IMR-90 (cell line): ENCODE results near the gene NACC1. TPM values are rescaled to one million over a fixed set of nuclear protein-coding genes. Genes with fewer than 3 reads are reported as not detected.

Experiments
- ATAC-seq: fragments of 200-7000 bp; cut with Tn5 transposase; 2 replicates; pipeline ENCODE4 v1.9.1; 2020; ENCODE audit warnings: low read depth, mild to moderate bottlenecking, moderate library complexity
- BruUV-seq: library from RNA; stranded (reverse); fragments of 400-500 nt; replicated peaks from 2 replicates; lab custom pipeline; 2021; lab: Mats Ljungman, UMichigan
- CTCF ChIA-PET: fragments of 300-600 bp; formaldehyde crosslinking; extraction: SDS; loops from one replicate; lab custom pipeline; 2021; ENCODE audit warnings: antibody characterized with exemption; lab: Yijun Ruan, JAX
- POLR2A ChIA-PET: fragments of 300-600 bp; sonication (Branson Sonifier 250); formaldehyde crosslinking; loops from one replicate; lab custom pipeline; 2022; ENCODE audit warnings: antibody characterized with exemption; ENCODE audit not compliant: unreplicated experiment; lab: Charles Lee
- DNase-seq: peaks from one replicate; pipeline ENCODE4 v3.0.0; 2013
- H2AFZ ChIP-seq: replicated peaks from 2 replicates; pipeline ENCODE3; 2013; ENCODE audit warnings: low read length, mild to moderate bottlenecking; ENCODE audit not compliant: poor library complexity
- H2AK5ac ChIP-seq: 2 replicates; pipeline ENCODE4 v1.6.1; 2013; ENCODE audit warnings: low read depth, low read length, inconsistent platforms
- H2AK9ac ChIP-seq: replicated peaks from 2 replicates; pipeline ENCODE3; 2013; ENCODE audit warnings: mild to moderate bottlenecking, low read depth, low read length, moderate library complexity; ENCODE audit not compliant: poor library complexity
- H2BK120ac ChIP-seq: 2 replicates; pipeline ENCODE4 v1.6.1; 2013; ENCODE audit warnings: low read depth, low read length, inconsistent platforms
- H2BK15ac ChIP-seq: 3 replicates; pipeline ENCODE4 v1.6.1; 2013; ENCODE audit warnings: low read depth, low read length, inconsistent platforms
- H2BK20ac ChIP-seq: 2 replicates; pipeline ENCODE4 v1.6.1; 2013; ENCODE audit warnings: low read depth, mild to moderate bottlenecking, inconsistent platforms, low read length, moderate library complexity
- H2BK5ac ChIP-seq: 2 replicates; pipeline ENCODE4 v1.6.1; 2013; ENCODE audit warnings: mild to moderate bottlenecking, low read depth, low read length, inconsistent platforms; ENCODE audit not compliant: poor library complexity, severe bottlenecking
- H3K14ac ChIP-seq: replicated peaks from 2 replicates; pipeline ENCODE4 v1.6.1; 2013; ENCODE audit warnings: low read depth, low read length, inconsistent platforms
- H3K18ac ChIP-seq: 2 replicates; pipeline ENCODE4 v1.6.1; 2013; ENCODE audit warnings: low read depth, low read length, control low read depth
- H3K23ac ChIP-seq: 2 replicates; pipeline ENCODE4 v1.6.1; 2013; ENCODE audit warnings: low read depth, low read length, inconsistent platforms
- H3K27ac ChIP-seq: 2 replicates; pipeline ENCODE4 v1.5.1; 2013; ENCODE audit warnings: mild to moderate bottlenecking, control low read depth, low read length; ENCODE audit not compliant: insufficient read depth
- H3K27me3 ChIP-seq: 2 replicates; pipeline ENCODE4 v1.6.1; 2013; ENCODE audit warnings: low read length; ENCODE audit not compliant: control insufficient read depth, insufficient read depth
- H3K36me3 ChIP-seq: 2 replicates; pipeline ENCODE4 v1.6.1; 2013; ENCODE audit warnings: low read length, mixed read lengths; ENCODE audit not compliant: control insufficient read depth, insufficient read depth
- H3K4ac ChIP-seq: 2 replicates; pipeline ENCODE4 v1.6.1; 2013; ENCODE audit warnings: low read depth, low read length, inconsistent platforms
- H3K4me1 ChIP-seq: 2 replicates; pipeline ENCODE4 v1.6.1; 2013; ENCODE audit warnings: low read length, mixed read lengths; ENCODE audit not compliant: control insufficient read depth, insufficient read depth
- H3K4me2 ChIP-seq: 2 replicates; pipeline ENCODE4 v1.6.1; 2013; ENCODE audit warnings: low read depth, mild to moderate bottlenecking, control low read depth, low read length, moderate library complexity
- H3K4me3 ChIP-seq: 2 replicates; pipeline ENCODE4 v1.5.1; 2013; ENCODE audit warnings: low read depth, mild to moderate bottlenecking, control low read depth, low read length, moderate library complexity; ENCODE audit not compliant: insufficient read depth
- H3K56ac ChIP-seq: 2 replicates; pipeline ENCODE4 v1.6.1; 2013; ENCODE audit warnings: low read length, inconsistent platforms; ENCODE audit not compliant: insufficient read depth; ENCODE audit errors: extremely low read depth
- H3K79me1 ChIP-seq, 2 experiments: 2 replicates each; pipeline ENCODE4 v1.6.1; 2013; ENCODE audit warnings: low read length in 2 of 2, inconsistent platforms in 1 of 2, low read depth in 1 of 2
- H3K9ac ChIP-seq: 2 replicates; pipeline ENCODE4 v1.6.1; 2013; ENCODE audit warnings: low read depth, low read length, control low read depth
- H3K9me1 ChIP-seq: 2 replicates; pipeline ENCODE4 v1.6.1; 2013; ENCODE audit warnings: low read length, inconsistent platforms; ENCODE audit not compliant: insufficient read depth
- H3K9me3 ChIP-seq: 2 replicates; pipeline ENCODE4 v1.6.1; 2013; ENCODE audit warnings: low read length; ENCODE audit not compliant: control insufficient read depth, insufficient read depth
- H4K20me1 ChIP-seq: 2 replicates; pipeline ENCODE4 v1.6.1; 2013; ENCODE audit warnings: low read length, inconsistent platforms; ENCODE audit not compliant: insufficient read depth
- H4K5ac ChIP-seq: 2 replicates; pipeline ENCODE4 v1.6.1; 2013; ENCODE audit warnings: mild to moderate bottlenecking, low read depth, low read length, control low read depth
- H4K8ac ChIP-seq, 2 experiments: 2 replicates each; pipeline ENCODE4 v1.6.1; 2013; ENCODE audit warnings: low read depth in 2 of 2, low read length in 2 of 2, control low read depth in 1 of 2, inconsistent platforms in 1 of 2
- H4K91ac ChIP-seq: 2 replicates; pipeline ENCODE4 v1.6.1; 2013; ENCODE audit warnings: low read depth, low read length, inconsistent platforms; ENCODE audit not compliant: insufficient read depth
- ELK1 ChIP-seq: fragments of 150-350 bp; IDR thresholded peaks from 2 replicates; pipeline ENCODE4 v1.6.1; 2016; ENCODE audit warnings: low read depth, mild to moderate bottlenecking, low read length, moderate library complexity, borderline replicate concordance
- FOS ChIP-seq: fragments of 150-350 bp; IDR thresholded peaks from 2 replicates; pipeline ENCODE4 v1.6.1; 2016; ENCODE audit warnings: low read depth, low read length
- MXI1 ChIP-seq: IDR thresholded peaks from 2 replicates; pipeline ENCODE4 v1.6.1; 2012; ENCODE audit warnings: low read depth, mild to moderate bottlenecking, low read length, moderate library complexity, borderline replicate concordance
- SMC3 ChIP-seq: fragments of 150-350 bp; IDR thresholded peaks from 2 replicates; pipeline ENCODE4 v1.6.1; 2016; ENCODE audit warnings: low read depth, mild to moderate bottlenecking, antibody characterized with exemption, low read length, moderate library complexity
- USF2 ChIP-seq: fragments of 150-350 bp; IDR thresholded peaks from 2 replicates; pipeline ENCODE4 v1.6.1; 2017; ENCODE audit warnings: mild to moderate bottlenecking, antibody characterized with exemption, low read length, low read depth
- WGBS, 2 experiments: methylation state at CpG; one replicate each; pipeline versions ENCODE4 v1.1.5 to v1.1.7; 2013; ENCODE audit warnings: missing lambda C conversion rate in 2 of 2; ENCODE audit not compliant: insufficient read length in 1 of 2; ENCODE audit errors: extremely low coverage in 2 of 2; 5-methylcytosine and 5-hydroxymethylcytosine counted together
- dilution Hi-C: fragments of 300-500 bp; cut with HindIII; formaldehyde crosslinking; loops from one replicate; pipeline ENCODE4 v1.14.3; 2018; ENCODE audit warnings: low sequenced_read_pairs; ENCODE audit not compliant: unreplicated experiment
- in situ Hi-C: fragments of 300-500 bp; cut with MboI; formaldehyde crosslinking; loops from 3 replicates; pipeline ENCODE4 v1.14.3; 2019; ENCODE audit warnings: low sequenced_read_pairs, inconsistent platforms, mixed read lengths
- intact Hi-C: fragments of 100-400 bp; cut with micrococcal nuclease; formaldehyde crosslinking; loops from 2 replicates; pipeline ENCODE4 v1.10.0; 2022
- polyA plus RNA-seq, 3 experiments: library from polyadenylated mRNA; depleted of rRNA; stranded (reverse); fragments of >200 nt; gene quantifications; 2 replicates each; pipeline ENCODE4 v1.2.3, GENCODE V29; 2012; ENCODE audit warnings: low replicate concordance in 1 of 3
- total RNA-seq: library from RNA; depleted of rRNA; stranded (reverse); fragments of >200 nt; gene quantifications from 2 replicates; pipeline ENCODE4 v1.2.3, GENCODE V29; 2012

The NACC1 gene
- total and polyA plus RNA-seq, 2 of the 4 experiments (the other 2 are of a cell fraction): 42.5 to 181 TPM

- peaks cover 33% of the 10 kb centered on the region for H3K4me1 ChIP-seq
- DNase-seq (peak; percentile 66), ATAC-seq (no peak)
- ChIA-PET POLR2A (no interaction called here), CTCF (no interaction called here)
- peak overlapping the region; percentile 88 for H3K4ac ChIP-seq
- TF ChIP-seq USF2: 0 out of 2 replicates have a peak, but pooled peaks have one; percentile 34
- no peak for TF ChIP-seq FOS
- no peak for TF ChIP-seq SMC3
- TF ChIP-seq ELK1: no peak
- TF ChIP-seq MXI1: peak; percentile 86
- no peaks in the 10 kb centered on the region; the same call in 1 of the 2 replicates for H3K9me1 ChIP-seq
- no peak overlapping the region for H3K4me2 ChIP-seq
- H2BK15ac ChIP-seq: peak overlapping the region; percentile 96; the same call in 1 of the 3 replicates
- in situ Hi-C loops (no loop called here), intact Hi-C loops (loop anchor here (5.0 kb wide), 1 partner anchor 47 kb away; no protein-coding TSS in a partner anchor), dilution Hi-C loops (no loop called here)
- no peaks in the 10 kb centered on the region for H3K9me3 ChIP-seq
- H2AK9ac ChIP-seq: peak overlapping the region; percentile 84
- H3K79me1 ChIP-seq: peaks cover 0 to 28% of the 10 kb centered on the region in 2 experiments; a peak in 2 of 4 replicates
- H2AFZ ChIP-seq: peak overlapping the region; percentile 73
- WGBS, 2 experiments: no CpG with 5 or more reads among the region's 1 CpG
- peak overlapping the region; percentile 84 for H2BK20ac ChIP-seq
- H4K20me1 ChIP-seq: peaks cover 4% of the 10 kb centered on the region; the same call in 1 of the 2 replicates
- H3K9ac ChIP-seq: no peak overlapping the region
- H2BK120ac ChIP-seq: peak overlapping the region; percentile 85; the same call in 1 of the 2 replicates
- peak overlapping the region; percentile 76 for H4K91ac ChIP-seq
- no peak overlapping the region for H3K4me3 ChIP-seq
- peak overlapping the region; percentile 94; the same call in 1 of the 2 replicates for H2AK5ac ChIP-seq
- no TSS peak for BruUV-seq
- H4K8ac ChIP-seq: peak overlapping the region in 1 of 2 experiments; percentile 91; a peak in 1 of 4 replicates
- peak overlapping the region; percentile 90 for H3K14ac ChIP-seq
- H3K23ac ChIP-seq: peak overlapping the region; percentile 91; the same call in 1 of the 2 replicates
- H2BK5ac ChIP-seq: peak overlapping the region; percentile 37
- H3K27ac ChIP-seq: peak overlapping the region; percentile 54
- H4K5ac ChIP-seq: 0 out of 2 replicates have a peak overlapping the region, but pooled peaks have one; percentile 1
- H3K36me3 ChIP-seq: no peaks in the 10 kb centered on the region
- no peak overlapping the region for H3K56ac ChIP-seq
- H3K18ac ChIP-seq: peak overlapping the region; percentile 6; the same call in 1 of the 2 replicates
- no peaks in the 10 kb centered on the region for H3K27me3 ChIP-seq
These were observed 42.5 kb downstream of the NACC1 start for GRCh38 chr19:13160557-13160956.
